ENCODE data around the gene VDAC2. TPM values are rescaled to one million over a fixed set of nuclear protein-coding genes. Genes with fewer than 3 reads are reported as not detected.

The VDAC2 gene
- total RNA-seq, 6 experiments from 2014 or later: 48.3 to 92.7 (median 70.2) TPM

- no peaks in the 10 kb centered on the region for H3K9me3 ChIP-seq
- TF ChIP-seq POLR2A (IDR thresholded peaks at IDR 0.05) (no peak), CTCF (IDR thresholded peaks at IDR 0.05) (no peak)
- DNase-seq (peak in 1 of 3 donors; percentile 24), ATAC-seq (peak; percentile 28 to 45 (median 33))
- H3K27ac ChIP-seq: no peak overlapping the region
- peak overlapping the region in 1 of 3 donors; percentile 21 for H3K4me3 ChIP-seq
- no peaks in the 10 kb centered on the region for H3K27me3 ChIP-seq
- no peaks in the 10 kb centered on the region for H3K36me3 ChIP-seq
- 58% methylated on average over 18 of the region's 46 CpGs for WGBS (ENCODE audit: insufficient coverage, low coverage, low lambda C conversion rate, missing lambda C conversion rate)
- intact Hi-C loops (cut with DNase I): no loop called here
- H3K4me1 ChIP-seq: no peaks in the 10 kb centered on the region
Measured at GRCh38 chr10:75276069-75276872, 65.7 kb downstream of the VDAC2 start.

- Histone ChIP-seq H3K27ac (no peak overlapping the region), H3K4me1 (no peaks in the 10 kb centered on the region), H3K27me3 (no peaks in the 10 kb centered on the region), H3K9me3 (no peaks in the 10 kb centered on the region), H3K36me3 (no peaks in the 10 kb centered on the region), H3K4me3 (no peak overlapping the region)
- intact Hi-C loops (cut with DNase I): no loop called here
- TF ChIP-seq POLR2A (IDR thresholded peaks at IDR 0.05) (no peak), CTCF (IDR thresholded peaks at IDR 0.05) (no peak)
- WGBS (ENCODE audit: insufficient coverage, low coverage, low lambda C conversion rate, missing lambda C conversion rate): 62% methylated on average over 2 of the region's 2 CpGs
- ATAC-seq (no peak), DNase-seq (no peak)
Measured at GRCh38 chr10:75280236-75280635, 69.6 kb downstream of the VDAC2 start.

Small RNA genes within 50 kb of the gene (small RNA-seq; reads per million reads assigned to genes)
- gene HMGA1P5 (0 reads per million in 2 experiments), gene RPL39P25 (0 reads per million in 2 experiments)

Other genes with a start within 250 kb of the VDAC2 start
- gene SAMD8, start 99.1 kb upstream of the VDAC2 start, total RNA-seq: 10 to 100 TPM in 3 of 6 experiments, 1 to 10 TPM in 3; 5.7 to 13.2 (median 9.3) TPM
- 10 to 100 TPM; 14.3 to 88.7 (median 22.1) TPM for gene COMTD1, start 25.2 kb downstream of the VDAC2 start, total RNA-seq
- 1 to 10 TPM; 2.9 to 7.1 (median 5.4) TPM for gene ZNF503, start 191.0 kb downstream of the VDAC2 start, total RNA-seq
- gene LRMDA, start 220.8 kb downstream of the VDAC2 start, total RNA-seq: 10 to 100 TPM in 5 of 6 experiments, 1 to 10 TPM in 1; 9.9 to 19.9 (median 16.3) TPM